SH-SY5Y (cell line): ENCODE measurements around the gene NGFR.

Experiments used
- GATA2 ChIP-seq: IDR thresholded peaks from 2 replicates; pipeline ENCODE4 v1.6.1; 2011; ENCODE audit warnings: mild to moderate bottlenecking, low read depth, low read length
- GATA3 ChIP-seq: IDR thresholded peaks from 2 replicates; pipeline ENCODE4 v1.6.1; 2011; ENCODE audit warnings: low read depth, mild to moderate bottlenecking, low read length, moderate library complexity

DNA sequence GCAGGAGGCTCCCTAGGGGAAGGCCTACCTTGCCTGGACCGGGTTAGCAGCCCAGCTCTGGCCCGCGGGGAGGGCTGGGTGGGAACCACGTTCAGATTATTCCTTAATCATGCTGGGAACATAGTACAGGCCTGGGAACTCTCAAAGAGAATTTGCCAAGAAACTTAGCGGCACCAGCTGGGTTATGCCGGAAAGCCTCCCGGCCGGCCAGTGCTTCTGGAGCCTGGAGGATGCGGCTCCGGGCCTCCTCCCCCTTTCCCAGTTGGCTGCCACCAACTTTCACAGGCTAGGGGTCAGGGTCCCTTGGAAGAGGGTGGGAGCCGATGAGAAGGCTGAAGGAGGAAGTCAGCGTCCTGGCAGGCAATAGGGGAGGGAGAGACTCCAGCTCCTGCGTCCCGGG lies 10.8 kb downstream of the NGFR start:
- TF ChIP-seq GATA3, result no peak
- TF ChIP-seq GATA2, result no peak
